Uterus (tissue), 4 donors: ENCODE results near the gene CYP2E1. TPM values are rescaled to one million over a fixed set of nuclear protein-coding genes. Genes with fewer than 3 reads are reported as not detected.

Experiments
- DNase-seq, 2 donors: peaks; one replicate each; pipeline ENCODE4 v3.0.0-alpha.2; 2019 to 2020
- H3K27ac ChIP-seq, 2 donors: fragments of 200-600 bp; sonication (generic); 1 replicate in 1 of 2; 2 replicates in 1 of 2; pipeline ENCODE4 v1.5.1; 2016 to 2018
- H3K27me3 ChIP-seq, 2 donors: fragments of 200-600 bp; sonication (generic); one replicate each; pipeline ENCODE4 v1.5.1; 2018 to 2019; ENCODE audit warnings: control low read depth in 1 of 2
- H3K36me3 ChIP-seq, 2 donors: fragments of 200-600 bp; sonication (generic); one replicate each; pipeline ENCODE4 v1.5.1; 2019; ENCODE audit warnings: control low read depth in 1 of 2
- H3K4me1 ChIP-seq, 2 donors: fragments of 200-600 bp; sonication (generic); one replicate each; pipeline ENCODE4 v1.5.1; 2018 to 2019; ENCODE audit warnings: control low read depth in 1 of 2
- H3K4me3 ChIP-seq, 2 donors: fragments of 200-600 bp; sonication (generic); 1 replicate in 1 of 2; 2 replicates in 1 of 2; pipeline ENCODE4 v1.5.1; 2018 to 2019; ENCODE audit warnings: mild to moderate bottlenecking in 1 of 2
- H3K9me3 ChIP-seq, 2 donors: fragments of 200-600 bp; sonication (generic); one replicate each; pipeline ENCODE4 v1.5.1; 2019; ENCODE audit warnings: control low read depth in 1 of 2
- CTCF ChIP-seq, 4 experiments: fragments of 200-600 bp in 2 of 4; fragments of 450-650 bp in 2 of 4; sonication (generic) in 2 of 4; IDR thresholded peaks; one replicate each; pipeline ENCODE4 v1.5.1; 2016 to 2019; ENCODE audit warnings: antibody characterized with exemption in 4 of 4, mild to moderate bottlenecking in 2 of 4, moderate library complexity in 1 of 4
- POLR2A ChIP-seq, 2 donors: fragments of 450-650 bp; IDR thresholded peaks; one replicate each; pipeline ENCODE4 v1.6.1; 2016; ENCODE audit warnings: antibody characterized with exemption in 2 of 2, mild to moderate bottlenecking in 1 of 2, moderate library complexity in 1 of 2
- intact Hi-C: fragments of 100-400 bp; cut with DNase I; formaldehyde crosslinking; loops from one replicate; pipeline ENCODE4 v1.15.1; 2023; ENCODE audit warnings: low total_unique reads
- total RNA-seq, 4 donors: library from RNA; depleted of rRNA in 3 of 4; stranded (reverse); fragments of >200 nt in 3 of 4; gene quantifications; one replicate each; pipeline versions ENCODE4 v1.1.0 to v1.2.4, GENCODE V29; 2014 to 2023
- donor health status: DM: yes; HTN: yes; CAD: no.

CYP2E1 gene
- total RNA-seq, 4 donors from 2014 or later: 0.29 to 6.9 (median 1.1) TPM

- Histone ChIP-seq H3K4me1 (no peaks in the 10 kb centered on the region), H3K36me3 (no peaks in the 10 kb centered on the region), H3K27me3 (peaks cover 0 to 6% of the 10 kb centered on the region in 2 donors), H3K4me3 (no peak overlapping the region), H3K27ac (no peak overlapping the region), H3K9me3 (no peaks in the 10 kb centered on the region)
- DNase-seq: no peak
- TF ChIP-seq CTCF (IDR thresholded peaks at IDR 0.05) (no peak), POLR2A (IDR thresholded peaks at IDR 0.05) (no peak)
- intact Hi-C loops: no loop called here
Measured at GRCh38 chr10:133528845-133529575, 1.8 kb downstream of the CYP2E1 start.

GRCh38 chr10:133529576-133529946, 2.4 kb downstream of the CYP2E1 start:
- H3K27ac ChIP-seq: no peak overlapping the region
- H3K4me3 ChIP-seq: no peak overlapping the region
- intact Hi-C loops: no loop called here
- no peaks in the 10 kb centered on the region for H3K36me3 ChIP-seq
- TF ChIP-seq POLR2A (IDR thresholded peaks at IDR 0.05) (no peak), CTCF (IDR thresholded peaks at IDR 0.05) (no peak)
- DNase-seq: no peak
- H3K27me3 ChIP-seq: peaks cover 0 to 6% of the 10 kb centered on the region in 2 donors
- no peaks in the 10 kb centered on the region for H3K4me1 ChIP-seq
- no peaks in the 10 kb centered on the region for H3K9me3 ChIP-seq

GRCh38 chr10:133530506-133530905, 3.3 kb downstream of the CYP2E1 start:
- H3K9me3 ChIP-seq: no peaks in the 10 kb centered on the region
- no peak for DNase-seq
- H3K27me3 ChIP-seq: peaks cover 0 to 6% of the 10 kb centered on the region in 2 donors
- H3K4me1 ChIP-seq: no peaks in the 10 kb centered on the region
- intact Hi-C loops: no loop called here
- H3K27ac ChIP-seq: no peak overlapping the region
- H3K4me3 ChIP-seq: no peak overlapping the region
- no peaks in the 10 kb centered on the region for H3K36me3 ChIP-seq
- TF ChIP-seq POLR2A (IDR thresholded peaks at IDR 0.05) (no peak), CTCF (IDR thresholded peaks at IDR 0.05) (no peak)

- Histone ChIP-seq H3K27ac (no peak overlapping the region), H3K36me3 (no peaks in the 10 kb centered on the region), H3K27me3 (peaks cover 0 to 6% of the 10 kb centered on the region in 2 donors), H3K4me1 (no peaks in the 10 kb centered on the region), H3K4me3 (no peak overlapping the region), H3K9me3 (no peaks in the 10 kb centered on the region)
- TF ChIP-seq CTCF (IDR thresholded peaks at IDR 0.05) (no peak), POLR2A (IDR thresholded peaks at IDR 0.05) (no peak)
- no peak for DNase-seq
- intact Hi-C loops: no loop called here
Measured at GRCh38 chr10:133532871-133533270, 5.7 kb downstream of the CYP2E1 start.

GRCh38 chr10:133534417-133534816, 7.3 kb downstream of the CYP2E1 start:
- H3K9me3 ChIP-seq: no peaks in the 10 kb centered on the region
- DNase-seq: no peak
- H3K36me3 ChIP-seq: no peaks in the 10 kb centered on the region
- H3K27ac ChIP-seq: no peak overlapping the region
- intact Hi-C loops: no loop called here
- no peaks in the 10 kb centered on the region for H3K27me3 ChIP-seq
- no peak overlapping the region for H3K4me3 ChIP-seq
- TF ChIP-seq POLR2A (IDR thresholded peaks at IDR 0.05) (no peak), CTCF (IDR thresholded peaks at IDR 0.05) (no peak)
- H3K4me1 ChIP-seq: no peaks in the 10 kb centered on the region
